ENCODE data around the gene ASB18.

Gene ASB18

GRCh38 chr2:236303935-236304334 is 39.7 kb upstream of the ASB18 start:
- Histone ChIP-seq H3K27ac (no peak overlapping the region), H3K9ac (ENCODE audit: insufficient read length) (no peak overlapping the region), H3K36me3 (ENCODE audit: insufficient read depth, low read length) (no peaks in the 10 kb centered on the region), H3K9me3 (ENCODE audit: low read depth, low read length) (no peaks in the 10 kb centered on the region), H3K4me3 (no peak overlapping the region)
- TF ChIP-seq POLR2AphosphoS5 (IDR thresholded peaks at IDR 0.05; ENCODE audit: borderline replicate concordance, low read depth, low read length) = no peak
- TF ChIP-seq EZH2 (IDR thresholded peaks at IDR 0.05) = no peak
- no peak for TF ChIP-seq FOXP2 (optimal IDR thresholded peaks at IDR 0.05; ENCODE audit: control extremely low read depth, extremely low read length, insufficient read depth)
- DNase-seq (ENCODE audit: low read depth, low spot score) = no peak

DNA sequence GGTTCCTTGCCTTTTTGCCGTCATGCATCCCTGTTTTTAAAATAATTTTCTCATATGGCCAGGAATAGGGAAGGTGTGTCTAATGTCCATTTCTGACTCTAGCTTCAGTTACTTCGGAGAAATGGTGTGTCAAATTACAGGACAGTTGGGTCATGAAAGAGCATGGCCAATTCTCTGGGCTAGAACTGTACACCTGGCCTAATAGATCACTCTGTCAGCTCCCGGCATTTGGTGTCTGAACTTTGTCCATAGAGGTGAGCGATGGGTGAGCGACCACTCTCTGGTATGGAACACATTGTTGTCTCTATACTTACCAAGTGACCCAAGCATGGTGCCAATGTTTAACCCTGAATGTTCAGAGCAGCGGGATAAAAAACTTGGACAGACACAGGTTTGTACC is 38.3 kb upstream of the ASB18 start:
- no peak overlapping the region for H3K4me3 ChIP-seq
- H3K27ac ChIP-seq = no peak overlapping the region
- no peaks in the 10 kb centered on the region for H3K9me3 ChIP-seq (ENCODE audit: low read depth, low read length)
- no peaks in the 10 kb centered on the region for H3K36me3 ChIP-seq (ENCODE audit: insufficient read depth, low read length)
- H3K9ac ChIP-seq (ENCODE audit: insufficient read length) = no peak overlapping the region
- no peak for DNase-seq (ENCODE audit: low read depth, low spot score)
- TF ChIP-seq POLR2AphosphoS5 (IDR thresholded peaks at IDR 0.05; ENCODE audit: borderline replicate concordance, low read depth, low read length) = no peak
- TF ChIP-seq EZH2 (IDR thresholded peaks at IDR 0.05) = no peak

DNA sequence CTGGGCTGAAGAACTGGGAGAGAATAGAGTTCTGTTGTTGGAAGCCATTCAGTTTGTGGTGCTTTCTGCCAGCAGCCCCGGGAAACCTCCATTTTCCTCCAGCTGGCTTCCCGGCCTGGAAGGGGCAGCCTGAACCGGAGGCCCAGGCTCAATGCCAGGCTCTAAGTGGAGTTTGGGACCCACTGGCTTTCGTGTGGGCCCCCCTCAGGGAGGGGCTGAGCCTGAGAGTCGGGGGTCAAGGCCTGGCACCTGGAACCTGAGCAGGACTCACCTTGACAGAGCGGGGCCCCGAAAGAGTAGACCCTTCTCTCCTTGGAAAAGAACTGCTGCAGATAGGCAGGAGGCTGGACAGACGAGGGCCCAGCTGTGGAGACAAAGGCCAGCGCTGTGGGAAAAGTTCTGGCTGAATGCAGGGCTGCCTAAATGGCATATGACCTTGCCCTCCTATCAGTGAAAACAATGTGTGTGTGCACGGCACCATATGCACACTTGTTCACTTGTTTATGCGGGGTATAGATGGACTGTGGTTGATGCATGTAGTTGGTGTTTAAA is 34.8 kb upstream of the ASB18 start:
- no peaks in the 10 kb centered on the region for H3K36me3 ChIP-seq (ENCODE audit: insufficient read depth, low read length)
- H3K27ac ChIP-seq = no peak overlapping the region
- TF ChIP-seq FOXP2 (optimal IDR thresholded peaks at IDR 0.05; ENCODE audit: control extremely low read depth, extremely low read length, insufficient read depth) (no peak), EZH2 (IDR thresholded peaks at IDR 0.05) (no peak), POLR2AphosphoS5 (IDR thresholded peaks at IDR 0.05; ENCODE audit: borderline replicate concordance, low read depth, low read length) (no peak)
- H3K4me3 ChIP-seq = no peak overlapping the region
- H3K9ac ChIP-seq (ENCODE audit: insufficient read length) = no peak overlapping the region
- H3K9me3 ChIP-seq (ENCODE audit: low read depth, low read length) = no peaks in the 10 kb centered on the region
- no peak for DNase-seq (ENCODE audit: low read depth, low spot score)

DNA sequence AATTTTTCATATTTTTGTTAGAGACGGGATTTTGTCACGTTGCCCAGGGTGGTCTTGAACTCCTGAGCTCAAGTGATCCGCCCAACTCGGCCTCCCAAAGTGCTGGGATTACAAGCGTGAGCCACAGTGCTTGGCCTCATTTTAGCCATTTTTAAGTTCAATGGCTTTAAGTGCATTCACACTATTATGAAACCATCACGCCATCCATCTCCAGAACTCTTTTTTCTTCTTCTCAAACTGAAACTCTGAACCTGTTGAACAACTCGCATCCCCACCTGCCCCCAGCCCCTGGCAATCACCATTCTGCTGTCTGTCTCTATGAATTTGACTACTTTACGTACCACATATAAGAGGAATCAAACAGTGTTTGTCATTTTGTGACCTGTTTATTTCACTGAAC is 31.3 kb upstream of the ASB18 start:
- no peak for DNase-seq (ENCODE audit: low read depth, low spot score)
- no peak for TF ChIP-seq EZH2 (IDR thresholded peaks at IDR 0.05)
- no peak for TF ChIP-seq FOXP2 (optimal IDR thresholded peaks at IDR 0.05; ENCODE audit: control extremely low read depth, extremely low read length, insufficient read depth)
- no peak for TF ChIP-seq POLR2AphosphoS5 (IDR thresholded peaks at IDR 0.05; ENCODE audit: borderline replicate concordance, low read depth, low read length)

DNA sequence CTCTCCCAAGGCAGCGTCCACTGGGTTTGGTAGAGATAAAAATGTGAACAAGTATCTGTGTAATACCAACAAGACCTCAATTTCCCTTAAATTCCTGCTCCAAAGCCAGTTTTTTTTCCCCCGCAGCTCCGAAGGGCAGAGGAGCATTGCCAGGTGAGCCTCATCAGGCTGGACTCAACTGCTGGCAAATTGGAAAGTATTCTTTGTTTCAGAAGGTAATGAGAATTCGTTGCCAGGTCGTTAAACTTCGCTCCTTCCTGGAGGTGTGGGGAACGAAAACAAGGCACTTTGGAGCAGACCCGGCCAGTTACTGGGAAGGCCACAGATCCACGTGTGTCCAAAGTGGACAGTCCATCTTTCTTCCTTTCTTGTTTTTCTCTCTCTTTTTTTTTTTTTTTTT is 30.4 kb upstream of the ASB18 start:
- H3K4me3 ChIP-seq = no peak overlapping the region
- no peak for TF ChIP-seq POLR2AphosphoS5 (IDR thresholded peaks at IDR 0.05; ENCODE audit: borderline replicate concordance, low read depth, low read length)
- no peak for TF ChIP-seq EZH2 (IDR thresholded peaks at IDR 0.05)
- TF ChIP-seq FOXP2 (optimal IDR thresholded peaks at IDR 0.05; ENCODE audit: control extremely low read depth, extremely low read length, insufficient read depth) = no peak
- no peaks in the 10 kb centered on the region for H3K36me3 ChIP-seq (ENCODE audit: insufficient read depth, low read length)
- no peak overlapping the region for H3K27ac ChIP-seq
- no peak overlapping the region for H3K9ac ChIP-seq (ENCODE audit: insufficient read length)
- no peaks in the 10 kb centered on the region for H3K9me3 ChIP-seq (ENCODE audit: low read depth, low read length)
- no peak for DNase-seq (ENCODE audit: low read depth, low spot score)

More for the DNA sequence above, 31.3 kb upstream of the ASB18 start:
- Histone ChIP-seq H3K36me3 (ENCODE audit: insufficient read depth, low read length) (no peaks in the 10 kb centered on the region), H3K9me3 (ENCODE audit: low read depth, low read length) (no peaks in the 10 kb centered on the region), H3K9ac (ENCODE audit: insufficient read length) (no peak overlapping the region), H3K4me3 (no peak overlapping the region), H3K27ac (no peak overlapping the region)

- no peak overlapping the region for H3K27ac ChIP-seq
- H3K4me3 ChIP-seq = no peak overlapping the region
- TF ChIP-seq EZH2 (IDR thresholded peaks at IDR 0.05) (no peak), POLR2AphosphoS5 (IDR thresholded peaks at IDR 0.05; ENCODE audit: borderline replicate concordance, low read depth, low read length) (no peak), FOXP2 (optimal IDR thresholded peaks at IDR 0.05; ENCODE audit: control extremely low read depth, extremely low read length, insufficient read depth) (no peak)
- no peak for DNase-seq (ENCODE audit: low read depth, low spot score)
- H3K36me3 ChIP-seq (ENCODE audit: insufficient read depth, low read length) = no peaks in the 10 kb centered on the region
- no peak overlapping the region for H3K9ac ChIP-seq (ENCODE audit: insufficient read length)
- H3K9me3 ChIP-seq (ENCODE audit: low read depth, low read length) = no peaks in the 10 kb centered on the region
Observed at GRCh38 chr2:236293241-236293810, 29.1 kb upstream of the ASB18 start.

DNA sequence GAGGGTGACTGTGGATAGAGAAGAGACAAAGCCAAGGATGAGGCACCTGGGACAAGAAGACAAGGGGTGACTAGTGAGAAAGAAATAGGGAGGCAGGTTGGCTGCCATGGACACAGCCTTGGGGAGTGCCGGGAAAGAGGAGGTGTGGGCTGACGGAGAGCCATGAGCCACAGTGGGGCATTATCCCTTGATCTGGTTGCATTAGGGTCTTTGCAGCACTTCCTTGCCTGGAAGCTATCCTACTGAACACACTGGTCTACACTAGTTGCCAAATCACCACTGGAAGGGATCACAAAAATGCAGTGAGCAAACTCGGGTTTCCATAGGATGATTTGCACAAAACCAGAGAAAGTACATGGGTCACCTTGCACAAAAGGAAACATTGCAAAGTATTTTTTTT is 27.7 kb upstream of the ASB18 start:
- no peaks in the 10 kb centered on the region for H3K9me3 ChIP-seq (ENCODE audit: low read depth, low read length)
- TF ChIP-seq FOXP2 (optimal IDR thresholded peaks at IDR 0.05; ENCODE audit: control extremely low read depth, extremely low read length, insufficient read depth) (no peak), EZH2 (IDR thresholded peaks at IDR 0.05) (no peak), POLR2AphosphoS5 (IDR thresholded peaks at IDR 0.05; ENCODE audit: borderline replicate concordance, low read depth, low read length) (no peak)
- no peaks in the 10 kb centered on the region for H3K36me3 ChIP-seq (ENCODE audit: insufficient read depth, low read length)
- DNase-seq (ENCODE audit: low read depth, low spot score) = no peak
- no peak overlapping the region for H3K4me3 ChIP-seq
- H3K27ac ChIP-seq = no peak overlapping the region
- no peak overlapping the region for H3K9ac ChIP-seq (ENCODE audit: insufficient read length)

GRCh38 chr2:236291476-236291875 is 27.3 kb upstream of the ASB18 start:
- no peak overlapping the region for H3K9ac ChIP-seq (ENCODE audit: insufficient read length)
- H3K36me3 ChIP-seq (ENCODE audit: insufficient read depth, low read length) = no peaks in the 10 kb centered on the region
- no peak overlapping the region for H3K27ac ChIP-seq
- DNase-seq (ENCODE audit: low read depth, low spot score) = no peak
- no peak for TF ChIP-seq EZH2 (IDR thresholded peaks at IDR 0.05)
- no peak for TF ChIP-seq FOXP2 (optimal IDR thresholded peaks at IDR 0.05; ENCODE audit: control extremely low read depth, extremely low read length, insufficient read depth)
- no peak for TF ChIP-seq POLR2AphosphoS5 (IDR thresholded peaks at IDR 0.05; ENCODE audit: borderline replicate concordance, low read depth, low read length)
- no peak overlapping the region for H3K4me3 ChIP-seq
- H3K9me3 ChIP-seq (ENCODE audit: low read depth, low read length) = no peaks in the 10 kb centered on the region
